HepG2 (cell line): ENCODE results near the gene BEST2. TPM values are rescaled to one million over a fixed set of nuclear protein-coding genes. Genes with fewer than 3 reads are reported as not detected.

Experiments
- AGO1 ChIP-seq: fragments of 200-400 bp; formaldehyde crosslinking; IDR thresholded peaks from 2 replicates; pipeline ENCODE4 v1.6.1; 2017; ENCODE audit warnings: mild to moderate bottlenecking, low read depth, low read length, moderate library complexity; ENCODE audit not compliant: poor library complexity, severe bottlenecking
- ARID2 ChIP-seq: sonication (generic); formaldehyde crosslinking; IDR thresholded peaks from 2 replicates; pipeline ENCODE4 v1.8.1; 2022; ENCODE audit warnings: mild to moderate bottlenecking, missing genetic modification reagents, borderline replicate concordance
- DNMT3B ChIP-seq: conservative IDR thresholded peaks from 2 replicates; pipeline ENCODE4 v1.6.1; 2016; ENCODE audit warnings: missing biosample characterization, control low read depth
- GFI1 ChIP-seq: sonication (generic); formaldehyde crosslinking; IDR thresholded peaks from 2 replicates; pipeline ENCODE4 v1.5.0; 2020; ENCODE audit warnings: missing genetic modification reagents, mild to moderate bottlenecking, borderline replicate concordance
- HES4 ChIP-seq: sonication (generic); formaldehyde crosslinking; IDR thresholded peaks from 2 replicates; pipeline ENCODE4 v1.9.0; 2021; ENCODE audit warnings: mild to moderate bottlenecking, missing genetic modification reagents, borderline replicate concordance
- MATR3 ChIP-seq: sonication (generic); formaldehyde crosslinking; IDR thresholded peaks from 2 replicates; pipeline ENCODE4 v1.4.0; 2020; ENCODE audit warnings: missing genetic modification reagents
- MED8 ChIP-seq: sonication (generic); formaldehyde crosslinking; IDR thresholded peaks from 2 replicates; pipeline ENCODE4 v1.8.1; 2023; ENCODE audit warnings: mild to moderate bottlenecking, missing genetic modification reagents; ENCODE audit not compliant: insufficient replicate concordance
- NR2C2 ChIP-seq: sonication (generic); formaldehyde crosslinking; IDR thresholded peaks from 2 replicates; pipeline ENCODE4 v1.4.0; 2020; ENCODE audit warnings: missing genetic modification reagents, mild to moderate bottlenecking, moderate library complexity, borderline replicate concordance
- PHB2 ChIP-seq: fragments of 450-650 bp; IDR thresholded peaks from 2 replicates; pipeline ENCODE4 v1.6.1; 2018; ENCODE audit not compliant: partially characterized antibody
- SOX6 ChIP-seq, 2 experiments: fragments of 450-650 bp in 1 of 2; sonication (generic) in 1 of 2; formaldehyde crosslinking in 1 of 2; IDR thresholded peaks; 2 replicates each; pipeline versions ENCODE4 v1.4.0 to v1.6.1; 2017 to 2020; ENCODE audit warnings: antibody characterized with exemption in 1 of 2, mild to moderate bottlenecking in 1 of 2, missing genetic modification reagents in 1 of 2
- TMF1 ChIP-seq: sonication (generic); formaldehyde crosslinking; IDR thresholded peaks from 2 replicates; pipeline ENCODE4 v1.8.1; 2022; ENCODE audit warnings: low read depth, missing genetic modification reagents
- ZNF446 ChIP-seq: sonication (generic); formaldehyde crosslinking; IDR thresholded peaks from 2 replicates; pipeline ENCODE4 v1.5.0; 2020; ENCODE audit warnings: mild to moderate bottlenecking, missing genetic modification reagents
- polyA plus RNA-seq, 8 experiments: library from polyadenylated mRNA; depleted of rRNA in 3 of 8; stranded (reverse) in 7 of 8; unstranded in 1 of 8; fragments of >200 nt; fragmentation: Illumina TruSeq in 4 of 8; extraction: Trizol in 4 of 8; gene quantifications; 2 replicates each; pipeline versions ENCODE4 v1.2.1 to v1.2.3, GENCODE V29; 2011 to 2016; ENCODE audit warnings: low read depth in 4 of 8, missing spikeins in 1 of 8, mixed read lengths in 1 of 8; ENCODE audit not compliant: insufficient read depth in 1 of 8
- total RNA-seq, 5 experiments: library from RNA; depleted of rRNA; stranded (reverse); fragments of >200 nt; fragmentation: Illumina TruSeq; extraction: Trizol; gene quantifications; 2 replicates each; pipeline ENCODE4 v1.2.3, GENCODE V29; 2016; ENCODE audit warnings: low read depth in 1 of 5
- TF ChIP-seq, protein P1 (sequence below): IDR thresholded peaks from 2 replicates; pipeline ENCODE4 v1.6.1; 2016; ENCODE audit warnings: missing biosample characterization, missing genetic modification reagents, low read depth
- TF ChIP-seq, protein P2 (sequence below): sonication (generic); formaldehyde crosslinking; IDR thresholded peaks from 2 replicates; pipeline ENCODE4 v1.4.0; 2020; ENCODE audit warnings: missing genetic modification reagents
- TF ChIP-seq, protein P3 (sequence below): IDR thresholded peaks from 2 replicates; pipeline ENCODE4 v1.6.1; 2012; ENCODE audit warnings: low read length, improper control_type of control experiment
- TF ChIP-seq, protein P4 (sequence below): sonication (generic); formaldehyde crosslinking; IDR thresholded peaks from 2 replicates; pipeline ENCODE4 v1.4.0; 2020; ENCODE audit warnings: missing genetic modification reagents, borderline replicate concordance

Gene BEST2
- total and polyA plus RNA-seq, 2 of the 13 experiments (the other 11 are each of a cell fraction or from before 2014, with no cell fraction given) = not detected

DNA sequence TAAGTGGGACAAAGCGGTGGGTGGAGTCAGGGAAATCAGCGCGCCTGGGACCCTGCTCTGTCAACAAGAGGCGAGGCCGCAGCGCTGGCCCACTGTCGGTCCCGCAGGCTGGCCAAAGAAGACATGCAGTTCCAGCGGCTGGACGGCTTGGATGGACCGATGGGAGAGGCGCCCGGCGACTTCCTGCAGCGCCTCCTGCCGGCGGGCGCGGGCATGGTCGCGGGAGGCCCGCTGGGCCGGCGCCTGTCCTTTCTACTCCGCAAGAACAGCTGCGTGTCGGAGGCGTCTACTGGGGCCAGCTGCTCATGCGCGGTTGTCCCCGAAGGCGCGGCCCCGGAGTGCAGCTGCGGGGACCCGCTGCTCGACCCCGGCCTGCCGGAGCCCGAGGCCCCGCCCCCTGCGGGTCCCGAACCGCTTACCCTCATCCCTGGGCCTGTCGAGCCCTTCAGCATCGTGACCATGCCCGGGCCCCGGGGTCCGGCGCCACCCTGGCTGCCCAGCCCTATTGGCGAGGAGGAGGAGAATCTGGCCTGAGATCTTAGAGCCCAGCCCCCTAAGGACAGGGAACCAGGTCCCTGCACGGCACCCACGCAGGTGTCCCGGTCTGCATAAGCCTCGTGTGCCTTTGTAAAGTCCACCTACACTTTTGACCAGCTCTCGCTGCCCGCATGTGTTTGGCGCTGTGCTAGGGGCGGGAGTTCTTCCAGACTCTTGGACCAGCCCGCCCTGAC lies 6.1 kb downstream of the BEST2 start (continued):
- TF ChIP-seq HES4 (CRISPR knock-in tag) = 0 out of 2 replicates have a peak, but pooled peaks have one; percentile 74
- 0 out of 2 replicates have a peak, but pooled peaks have one; percentile 51 for TF ChIP-seq ZNF446
- TF ChIP-seq, protein P1, sequence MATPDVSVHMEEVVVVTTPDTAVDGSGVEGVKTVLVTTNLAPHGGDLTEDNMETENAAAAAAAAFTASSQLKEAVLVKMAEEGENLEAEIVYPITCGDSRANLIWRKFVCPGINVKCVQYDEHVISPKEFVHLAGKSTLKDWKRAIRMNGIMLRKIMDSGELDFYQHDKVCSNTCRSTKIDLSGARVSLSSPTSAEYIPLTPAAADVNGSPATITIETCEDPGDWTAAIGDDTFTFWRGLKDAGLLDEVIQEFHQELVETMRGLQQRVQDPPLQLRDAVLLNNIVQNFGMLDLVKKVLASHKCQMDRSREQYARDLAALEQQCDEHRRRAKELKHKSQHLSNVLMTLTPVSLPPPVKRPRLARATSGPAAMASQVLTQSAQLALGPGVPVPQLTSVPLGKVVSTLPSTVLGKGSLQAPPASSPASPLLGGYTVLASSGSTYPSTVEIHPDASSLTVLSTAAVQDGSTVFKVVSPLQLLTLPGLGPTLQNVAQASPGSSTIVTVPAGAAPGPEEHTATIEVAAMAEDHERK (CRISPR knock-in tag) = no peak
- no peak for TF ChIP-seq ARID2 (CRISPR knock-in tag)
- no peak for TF ChIP-seq MATR3 (CRISPR knock-in tag)
- TF ChIP-seq PHB2 = no peak
- no peak for TF ChIP-seq GFI1 (CRISPR knock-in tag)
- TF ChIP-seq, protein P2, sequence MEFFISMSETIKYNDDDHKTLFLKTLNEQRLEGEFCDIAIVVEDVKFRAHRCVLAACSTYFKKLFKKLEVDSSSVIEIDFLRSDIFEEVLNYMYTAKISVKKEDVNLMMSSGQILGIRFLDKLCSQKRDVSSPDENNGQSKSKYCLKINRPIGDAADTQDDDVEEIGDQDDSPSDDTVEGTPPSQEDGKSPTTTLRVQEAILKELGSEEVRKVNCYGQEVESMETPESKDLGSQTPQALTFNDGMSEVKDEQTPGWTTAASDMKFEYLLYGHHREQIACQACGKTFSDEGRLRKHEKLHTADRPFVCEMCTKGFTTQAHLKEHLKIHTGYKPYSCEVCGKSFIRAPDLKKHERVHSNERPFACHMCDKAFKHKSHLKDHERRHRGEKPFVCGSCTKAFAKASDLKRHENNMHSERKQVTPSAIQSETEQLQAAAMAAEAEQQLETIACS (CRISPR knock-in tag) = peak; percentile 71; the same call in 1 of the 2 replicates
- TF ChIP-seq, protein P3, sequence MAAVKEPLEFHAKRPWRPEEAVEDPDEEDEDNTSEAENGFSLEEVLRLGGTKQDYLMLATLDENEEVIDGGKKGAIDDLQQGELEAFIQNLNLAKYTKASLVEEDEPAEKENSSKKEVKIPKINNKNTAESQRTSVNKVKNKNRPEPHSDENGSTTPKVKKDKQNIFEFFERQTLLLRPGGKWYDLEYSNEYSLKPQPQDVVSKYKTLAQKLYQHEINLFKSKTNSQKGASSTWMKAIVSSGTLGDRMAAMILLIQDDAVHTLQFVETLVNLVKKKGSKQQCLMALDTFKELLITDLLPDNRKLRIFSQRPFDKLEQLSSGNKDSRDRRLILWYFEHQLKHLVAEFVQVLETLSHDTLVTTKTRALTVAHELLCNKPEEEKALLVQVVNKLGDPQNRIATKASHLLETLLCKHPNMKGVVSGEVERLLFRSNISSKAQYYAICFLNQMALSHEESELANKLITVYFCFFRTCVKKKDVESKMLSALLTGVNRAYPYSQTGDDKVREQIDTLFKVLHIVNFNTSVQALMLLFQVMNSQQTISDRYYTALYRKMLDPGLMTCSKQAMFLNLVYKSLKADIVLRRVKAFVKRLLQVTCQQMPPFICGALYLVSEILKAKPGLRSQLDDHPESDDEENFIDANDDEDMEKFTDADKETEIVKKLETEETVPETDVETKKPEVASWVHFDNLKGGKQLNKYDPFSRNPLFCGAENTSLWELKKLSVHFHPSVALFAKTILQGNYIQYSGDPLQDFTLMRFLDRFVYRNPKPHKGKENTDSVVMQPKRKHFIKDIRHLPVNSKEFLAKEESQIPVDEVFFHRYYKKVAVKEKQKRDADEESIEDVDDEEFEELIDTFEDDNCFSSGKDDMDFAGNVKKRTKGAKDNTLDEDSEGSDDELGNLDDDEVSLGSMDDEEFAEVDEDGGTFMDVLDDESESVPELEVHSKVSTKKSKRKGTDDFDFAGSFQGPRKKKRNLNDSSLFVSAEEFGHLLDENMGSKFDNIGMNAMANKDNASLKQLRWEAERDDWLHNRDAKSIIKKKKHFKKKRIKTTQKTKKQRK = no peak
- no peak for TF ChIP-seq SOX6 (IDR thresholded peaks at IDR 0.05)
- peak; percentile 27; the same call in 1 of the 2 replicates for TF ChIP-seq SOX6 (CRISPR knock-in tag; IDR thresholded peaks at IDR 0.05)
- TF ChIP-seq DNMT3B = no peak
- no peak for TF ChIP-seq NR2C2
- no peak for TF ChIP-seq MED8 (CRISPR knock-in tag)
- TF ChIP-seq AGO1 = no peak
- TF ChIP-seq TMF1 (CRISPR knock-in tag) = no peak
- TF ChIP-seq, protein P4, sequence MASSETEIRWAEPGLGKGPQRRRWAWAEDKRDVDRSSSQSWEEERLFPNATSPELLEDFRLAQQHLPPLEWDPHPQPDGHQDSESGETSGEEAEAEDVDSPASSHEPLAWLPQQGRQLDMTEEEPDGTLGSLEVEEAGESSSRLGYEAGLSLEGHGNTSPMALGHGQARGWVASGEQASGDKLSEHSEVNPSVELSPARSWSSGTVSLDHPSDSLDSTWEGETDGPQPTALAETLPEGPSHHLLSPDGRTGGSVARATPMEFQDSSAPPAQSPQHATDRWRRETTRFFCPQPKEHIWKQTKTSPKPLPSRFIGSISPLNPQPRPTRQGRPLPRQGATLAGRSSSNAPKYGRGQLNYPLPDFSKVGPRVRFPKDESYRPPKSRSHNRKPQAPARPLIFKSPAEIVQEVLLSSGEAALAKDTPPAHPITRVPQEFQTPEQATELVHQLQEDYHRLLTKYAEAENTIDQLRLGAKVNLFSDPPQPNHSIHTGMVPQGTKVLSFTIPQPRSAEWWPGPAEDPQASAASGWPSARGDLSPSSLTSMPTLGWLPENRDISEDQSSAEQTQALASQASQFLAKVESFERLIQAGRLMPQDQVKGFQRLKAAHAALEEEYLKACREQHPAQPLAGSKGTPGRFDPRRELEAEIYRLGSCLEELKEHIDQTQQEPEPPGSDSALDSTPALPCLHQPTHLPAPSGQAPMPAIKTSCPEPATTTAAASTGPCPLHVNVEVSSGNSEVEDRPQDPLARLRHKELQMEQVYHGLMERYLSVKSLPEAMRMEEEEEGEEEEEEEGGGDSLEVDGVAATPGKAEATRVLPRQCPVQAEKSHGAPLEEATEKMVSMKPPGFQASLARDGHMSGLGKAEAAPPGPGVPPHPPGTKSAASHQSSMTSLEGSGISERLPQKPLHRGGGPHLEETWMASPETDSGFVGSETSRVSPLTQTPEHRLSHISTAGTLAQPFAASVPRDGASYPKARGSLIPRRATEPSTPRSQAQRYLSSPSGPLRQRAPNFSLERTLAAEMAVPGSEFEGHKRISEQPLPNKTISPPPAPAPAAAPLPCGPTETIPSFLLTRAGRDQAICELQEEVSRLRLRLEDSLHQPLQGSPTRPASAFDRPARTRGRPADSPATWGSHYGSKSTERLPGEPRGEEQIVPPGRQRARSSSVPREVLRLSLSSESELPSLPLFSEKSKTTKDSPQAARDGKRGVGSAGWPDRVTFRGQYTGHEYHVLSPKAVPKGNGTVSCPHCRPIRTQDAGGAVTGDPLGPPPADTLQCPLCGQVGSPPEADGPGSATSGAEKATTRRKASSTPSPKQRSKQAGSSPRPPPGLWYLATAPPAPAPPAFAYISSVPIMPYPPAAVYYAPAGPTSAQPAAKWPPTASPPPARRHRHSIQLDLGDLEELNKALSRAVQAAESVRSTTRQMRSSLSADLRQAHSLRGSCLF (CRISPR knock-in tag) = no peak
